Skeletal muscle cell (primary cell): ENCODE results near the gene NSF.

Experiments
- DNase-seq: peaks from one replicate; pipeline ENCODE4 v3.0.0-alpha.2; 2010; ENCODE audit warnings: low read depth
- H3K4me3 ChIP-seq: 2 replicates; pipeline ENCODE4 v1.5.1; 2011; ENCODE audit warnings: low read depth, mild to moderate bottlenecking, control low read depth, low read length, moderate library complexity

NSF gene

DNA sequence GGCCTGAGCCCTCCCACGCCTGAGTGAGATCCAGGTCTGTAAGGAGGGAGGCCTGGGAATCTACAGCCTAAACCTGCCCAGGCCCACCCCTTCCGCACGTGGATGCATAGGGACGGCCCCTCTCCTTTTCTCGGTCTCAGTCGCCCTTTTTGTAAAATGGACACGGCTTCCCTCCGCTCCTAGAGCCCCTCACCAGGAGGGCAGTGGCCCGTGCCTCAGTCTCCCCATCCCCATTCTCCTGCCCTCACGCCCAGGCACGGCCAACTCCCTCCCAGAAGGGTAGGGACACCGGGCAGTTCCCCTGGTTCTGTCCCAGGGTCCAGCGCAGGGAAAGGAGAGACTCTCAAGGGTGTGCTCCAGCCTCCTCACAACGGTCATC, 180.0 kb downstream of the NSF start:
- peak overlapping the region; percentile 48 for H3K4me3 ChIP-seq
- no peak for DNase-seq

DNA sequence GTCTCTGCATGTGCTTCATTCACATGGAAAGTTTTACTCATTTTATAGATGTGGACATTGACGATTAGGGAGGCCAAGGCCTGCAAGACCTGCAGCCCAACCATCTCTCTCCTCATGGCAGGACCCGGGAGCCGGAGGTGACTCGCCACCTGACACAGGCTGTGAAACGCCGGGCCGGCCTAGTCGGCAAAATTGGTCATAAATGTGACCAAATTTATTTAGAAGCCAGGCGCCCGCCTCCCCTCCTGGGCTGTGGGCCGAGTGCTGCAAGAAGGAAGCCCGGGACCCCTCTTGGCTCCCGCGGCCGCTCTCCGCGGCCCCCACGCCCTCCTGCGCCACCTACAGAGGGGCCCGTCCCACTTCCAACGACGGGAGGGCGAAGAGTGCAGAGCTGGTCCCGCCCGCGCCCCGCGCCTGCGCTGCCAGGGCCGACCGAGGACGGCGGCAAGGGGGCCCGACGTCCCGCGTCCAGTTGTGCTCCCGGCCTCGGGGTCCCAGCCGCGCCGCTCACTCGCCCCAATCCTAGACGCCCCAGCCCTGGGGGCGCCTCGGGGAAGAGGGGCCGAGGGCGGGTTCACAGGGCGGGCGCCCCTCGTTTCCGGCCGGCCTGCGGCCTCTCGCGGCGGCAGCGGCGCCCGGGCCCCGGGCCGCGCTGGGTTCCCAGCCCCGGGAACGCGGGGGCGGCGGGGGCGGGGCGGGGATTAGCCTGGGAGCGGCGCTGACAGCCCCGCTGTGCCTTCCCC, 180.5 kb downstream of the NSF start:
- no peak for DNase-seq
- peak overlapping the region; percentile 48 for H3K4me3 ChIP-seq

GRCh38 chr17:46771561-46772474, 181.3 kb downstream of the NSF start:
- H3K4me3 ChIP-seq: peak overlapping the region; percentile 54
- no peak for DNase-seq

DNA sequence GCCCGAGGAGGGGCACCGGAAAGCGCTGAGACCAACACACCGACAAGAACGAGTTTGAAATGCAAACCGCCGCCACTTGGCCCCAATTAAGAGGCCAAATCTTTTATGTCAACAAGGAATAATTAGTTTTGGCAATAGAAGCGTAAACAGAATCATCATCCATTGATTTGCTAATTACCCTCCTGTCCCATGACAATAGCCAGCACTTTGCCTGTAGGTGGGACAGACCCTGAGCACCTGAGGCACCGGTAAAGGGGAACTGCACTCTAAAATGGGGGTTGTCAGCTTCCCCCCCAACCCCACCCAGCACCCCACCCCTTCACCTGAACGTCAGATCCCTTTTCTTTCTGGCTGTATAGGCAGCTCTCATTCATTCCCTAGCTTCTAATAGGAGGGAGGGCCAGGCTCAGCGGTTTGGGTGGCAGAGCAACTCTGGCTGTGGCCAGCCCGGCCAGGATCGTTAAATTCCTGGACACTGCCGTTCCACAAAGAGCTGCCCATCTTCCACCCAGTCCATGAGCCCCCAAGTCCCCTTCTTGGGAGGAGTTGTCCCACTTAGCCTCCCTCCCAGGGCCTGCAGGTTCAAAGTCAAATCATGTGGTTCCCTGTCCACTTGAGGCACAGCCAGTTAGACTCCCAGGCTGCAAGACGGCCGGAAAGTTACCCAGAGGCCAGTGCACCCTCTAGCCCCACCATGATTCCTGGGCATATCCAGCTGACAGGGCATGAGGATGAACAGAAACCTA, 182.2 kb downstream of the NSF start:
- H3K4me3 ChIP-seq: peak overlapping the region; percentile 54
- no peak for DNase-seq

DNA sequence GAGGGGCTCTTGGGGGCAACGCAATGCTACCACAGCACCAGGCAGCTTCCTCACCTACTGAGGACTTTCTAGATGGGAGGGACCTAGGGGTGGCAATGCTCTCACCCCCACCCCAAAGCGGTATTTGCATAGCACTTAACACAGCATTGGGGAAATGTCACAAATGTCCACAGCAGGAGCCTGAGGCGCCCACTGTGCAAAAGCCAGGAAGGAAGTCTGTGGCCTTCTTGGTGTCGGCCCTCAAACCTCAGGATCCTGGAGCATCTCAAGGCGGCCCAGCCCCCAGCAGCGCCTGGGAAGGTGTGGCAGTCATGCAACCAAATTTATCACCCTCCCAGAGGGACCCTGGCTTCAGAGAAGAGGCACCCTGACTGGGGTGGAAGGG, 182.7 kb downstream of the NSF start:
- H3K4me3 ChIP-seq: no peak overlapping the region
- no peak for DNase-seq

GRCh38 chr17:46773676-46774075, 183.2 kb downstream of the NSF start:
- no peak overlapping the region for H3K4me3 ChIP-seq
- no peak for DNase-seq

DNA sequence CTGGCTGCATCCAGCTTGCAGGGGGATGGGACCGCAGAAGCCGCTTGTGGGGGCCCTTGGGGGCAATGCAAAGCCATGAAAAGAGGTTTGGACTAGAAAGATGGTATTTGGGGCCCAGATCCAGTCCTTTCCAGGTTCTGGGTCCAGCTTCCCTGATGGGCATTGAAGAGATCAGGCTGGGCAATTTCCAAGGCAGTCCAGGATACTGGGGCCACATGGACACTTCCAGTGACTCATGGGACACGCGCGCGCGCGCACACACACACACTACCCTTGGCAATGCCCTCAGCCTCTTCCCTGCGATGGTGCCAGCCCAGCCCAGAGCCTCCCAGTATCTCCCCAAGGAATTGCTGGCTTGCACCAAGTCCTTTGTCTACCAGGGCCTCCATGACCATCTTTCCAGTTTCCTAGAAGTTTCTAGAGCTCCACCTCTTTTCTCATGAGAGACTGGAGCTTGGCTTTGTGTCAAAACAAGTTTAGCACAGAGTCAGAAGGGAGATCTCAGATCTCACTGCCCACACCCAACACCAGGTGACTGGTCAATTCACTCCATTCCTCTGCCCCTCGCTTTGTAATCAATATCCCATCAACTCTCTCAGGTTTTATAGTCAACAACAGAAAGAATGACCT, 183.8 kb downstream of the NSF start:
- DNase-seq: no peak
- H3K4me3 ChIP-seq: no peak overlapping the region

GRCh38 chr17:46776298-46777005, 186.0 kb downstream of the NSF start:
- H3K4me3 ChIP-seq: no peak overlapping the region
- no peak for DNase-seq

- no peak overlapping the region for H3K4me3 ChIP-seq
- DNase-seq: no peak
Observed at GRCh38 chr17:46777943-46778915, 187.8 kb downstream of the NSF start.

- no peak for DNase-seq
- no peak overlapping the region for H3K4me3 ChIP-seq
Observed at GRCh38 chr17:46780003-46780373, 189.5 kb downstream of the NSF start.

DNA sequence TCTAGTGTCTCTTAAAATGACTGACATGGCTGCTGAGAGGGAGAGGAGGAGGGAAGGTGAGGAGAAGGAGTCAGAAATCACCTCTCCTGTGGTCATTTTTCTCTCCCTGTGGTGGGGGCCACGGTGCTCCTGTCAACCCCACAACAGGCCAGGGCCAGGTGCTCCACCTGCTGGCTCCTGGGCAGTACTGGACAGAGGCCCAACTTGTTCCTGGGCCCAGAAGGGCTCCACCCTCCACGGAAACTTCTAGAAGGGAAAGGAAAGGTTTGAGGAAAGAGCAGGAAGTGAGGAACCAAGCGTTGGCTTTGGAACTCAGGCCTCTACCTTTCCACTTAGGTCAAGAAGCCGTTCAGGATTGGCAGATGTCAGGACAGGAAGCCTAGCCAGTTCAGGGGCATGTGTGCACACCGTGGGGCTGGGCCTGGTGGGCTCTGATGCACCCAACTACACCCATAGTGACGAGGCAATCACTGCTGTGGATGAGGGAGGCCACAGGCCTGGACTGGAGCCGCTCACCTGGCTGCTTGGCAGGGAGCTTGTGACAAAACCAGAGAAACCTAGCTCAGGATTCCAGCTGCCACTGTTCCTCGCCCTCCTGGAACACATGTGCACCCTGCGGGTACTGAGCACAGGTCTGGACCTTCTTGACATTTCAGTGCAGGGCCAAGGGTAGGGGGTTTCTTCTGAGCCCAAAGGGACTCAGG, 191.9 kb downstream of the NSF start:
- no peak overlapping the region for H3K4me3 ChIP-seq
- no peak for DNase-seq

- no peak for DNase-seq
- H3K4me3 ChIP-seq: no peak overlapping the region
Observed at GRCh38 chr17:46783031-46783593, 192.6 kb downstream of the NSF start.

- no peak overlapping the region for H3K4me3 ChIP-seq
- DNase-seq: no peak
Observed at GRCh38 chr17:46785696-46786095, 195.2 kb downstream of the NSF start.

DNA sequence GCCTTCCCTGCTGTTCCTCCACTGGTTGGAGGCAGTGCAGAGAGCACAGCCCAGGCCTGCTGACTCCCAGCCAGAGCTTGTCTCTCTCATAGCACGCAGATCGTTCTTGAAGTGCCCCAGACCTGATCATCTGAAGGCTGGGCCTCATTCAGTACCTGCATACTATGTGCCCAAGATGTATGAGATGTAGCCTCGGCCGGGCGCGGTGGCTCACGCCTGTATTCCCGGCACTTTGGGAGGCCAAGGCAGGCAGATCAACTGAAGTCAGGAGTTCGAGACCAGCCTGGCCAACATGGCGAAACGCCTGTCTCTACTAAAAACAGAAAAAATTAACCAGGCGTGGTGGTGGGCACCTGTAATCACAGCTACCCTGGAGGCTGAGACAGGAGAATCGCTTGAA, 197.0 kb downstream of the NSF start:
- no peak for DNase-seq
- H3K4me3 ChIP-seq: no peak overlapping the region

- H3K4me3 ChIP-seq: no peak overlapping the region
- no peak for DNase-seq
Observed at GRCh38 chr17:46788300-46788699, 197.8 kb downstream of the NSF start.

- no peak overlapping the region for H3K4me3 ChIP-seq
- no peak for DNase-seq
Observed at GRCh38 chr17:46788796-46789195, 198.3 kb downstream of the NSF start.

GRCh38 chr17:46789610-46790009, 199.1 kb downstream of the NSF start:
- DNase-seq: no peak
- no peak overlapping the region for H3K4me3 ChIP-seq
